NT2/D1 (cell line): ENCODE measurements around the gene CLEC16A.
A peak's percentile ranks its signal among the peaks of the same experiment; 100 is the strongest.

Source experiments
- DNase-seq: peaks from one replicate; pipeline ENCODE4 v3.0.0-alpha.2; 2011; ENCODE audit warnings: low read depth, low spot score
- H3K27me3 ChIP-seq: 2 replicates; pipeline ENCODE4 v1.6.0; 2011; ENCODE audit warnings: mild to moderate bottlenecking; ENCODE audit not compliant: insufficient read length, insufficient read depth
- H3K36me3 ChIP-seq: 2 replicates; pipeline ENCODE4 v1.6.1; 2011; ENCODE audit warnings: mild to moderate bottlenecking, low read length, mixed read lengths; ENCODE audit not compliant: insufficient read depth, insufficient read length
- H3K4me1 ChIP-seq: 2 replicates; pipeline ENCODE4 v1.5.1; 2011; ENCODE audit not compliant: insufficient read depth, insufficient read length
- H3K4me3 ChIP-seq: 2 replicates; pipeline ENCODE4 v1.5.1; 2011; ENCODE audit warnings: low read depth; ENCODE audit not compliant: insufficient read length
- H3K9ac ChIP-seq: 2 replicates; pipeline ENCODE4 v1.6.0; 2011; ENCODE audit warnings: low read depth; ENCODE audit not compliant: insufficient read length
- H3K9me3 ChIP-seq: 2 replicates; pipeline ENCODE4 v1.5.1; 2011; ENCODE audit warnings: mild to moderate bottlenecking, low read length; ENCODE audit not compliant: insufficient read depth
- SUZ12 ChIP-seq: IDR thresholded peaks from 2 replicates; pipeline ENCODE4 v1.6.1; 2011; ENCODE audit not compliant: insufficient read length, insufficient read depth; ENCODE audit errors: extremely low read depth
- YY1 ChIP-seq: IDR thresholded peaks from 2 replicates; pipeline ENCODE4 v1.6.1; 2011; ENCODE audit not compliant: insufficient read length, insufficient read depth
- ZNF274 ChIP-seq: IDR thresholded peaks from 2 replicates; pipeline ENCODE4 v1.6.1; 2011; ENCODE audit warnings: mild to moderate bottlenecking, low read depth, low read length

CLEC16A gene

GRCh38 chr16:10942352-10943063 lies 1.9 kb upstream of the CLEC16A start, which contains the start of gene DEXI:
Gene DEXI, minus strand, starts transcription at chr16:10942468. Its CDS starts 463 bp downstream, at chr16:10942005.
- DNase-seq, result peak; percentile 84
- Histone ChIP-seq H3K4me1 (peaks cover 14% of the 10 kb centered on the region), H3K27me3 (peaks cover 15% of the 10 kb centered on the region), H3K4me3 (peak within 1 kb of the TSS; percentile 56), H3K9ac (peak within 1 kb of the TSS; percentile 78), H3K36me3 (peaks cover 31% of the 10 kb centered on the region), H3K9me3 (no peaks in the 10 kb centered on the region)
- TF ChIP-seq ZNF274, result no peak
- TF ChIP-seq YY1, result no peak
- no peak for TF ChIP-seq SUZ12

- DNase-seq, result no peak
- H3K27me3 ChIP-seq, result peaks cover 15% of the 10 kb centered on the region
- H3K36me3 ChIP-seq, result peaks cover 27% of the 10 kb centered on the region
- H3K9me3 ChIP-seq, result no peaks in the 10 kb centered on the region
- peak overlapping the region; percentile 74 for H3K9ac ChIP-seq
- peak overlapping the region; percentile 44 for H3K4me3 ChIP-seq
- TF ChIP-seq SUZ12 (no peak), ZNF274 (no peak), YY1 (no peak)
- peaks cover 14% of the 10 kb centered on the region for H3K4me1 ChIP-seq
Measured at GRCh38 chr16:10943064-10943353, 1.4 kb upstream of the CLEC16A start.

DNA sequence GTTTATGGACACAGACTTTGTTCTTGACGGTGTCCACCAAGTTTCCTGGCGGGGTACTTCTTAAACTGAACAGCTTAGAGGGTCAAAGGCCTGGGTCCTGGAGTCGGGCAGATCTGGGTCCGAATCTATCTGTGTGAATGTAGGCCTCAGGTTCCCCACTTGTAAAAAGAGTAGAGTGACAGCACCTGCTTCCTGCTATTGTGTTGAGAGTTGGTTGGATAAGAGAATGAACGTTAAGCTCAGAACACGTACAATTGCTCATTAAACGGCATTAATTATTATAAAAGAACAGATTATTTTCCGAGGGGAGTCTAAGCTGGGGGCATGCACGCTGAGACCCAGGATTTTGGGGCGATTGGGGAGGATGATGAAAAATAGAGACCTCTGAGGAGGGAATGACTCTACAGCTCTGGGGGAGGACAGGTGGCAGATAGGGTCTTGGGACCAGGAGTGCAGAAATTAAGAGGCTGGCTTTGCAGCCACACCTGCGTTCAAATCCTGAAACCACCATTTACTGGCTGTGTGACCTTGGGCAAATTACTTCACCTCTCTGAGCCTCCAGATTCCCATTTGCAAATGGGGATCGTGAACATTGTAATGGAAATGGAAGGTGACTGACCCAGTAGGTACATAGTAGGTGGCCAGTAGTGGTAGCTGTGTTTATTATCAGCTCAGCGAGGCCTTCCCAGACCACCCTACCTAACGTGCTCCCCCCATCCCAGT lies 862 bp downstream of the CLEC16A start:
- Histone ChIP-seq H3K9me3 (no peaks in the 10 kb centered on the region), H3K4me3 (peak overlapping the region; percentile 78), H3K27me3 (peaks cover 15% of the 10 kb centered on the region), H3K36me3 (peaks cover 5% of the 10 kb centered on the region), H3K9ac (peak overlapping the region; percentile 76), H3K4me1 (peaks cover 22% of the 10 kb centered on the region)
- no peak for DNase-seq
- no peak for TF ChIP-seq ZNF274
- no peak for TF ChIP-seq YY1
- TF ChIP-seq SUZ12, result no peak

DNA sequence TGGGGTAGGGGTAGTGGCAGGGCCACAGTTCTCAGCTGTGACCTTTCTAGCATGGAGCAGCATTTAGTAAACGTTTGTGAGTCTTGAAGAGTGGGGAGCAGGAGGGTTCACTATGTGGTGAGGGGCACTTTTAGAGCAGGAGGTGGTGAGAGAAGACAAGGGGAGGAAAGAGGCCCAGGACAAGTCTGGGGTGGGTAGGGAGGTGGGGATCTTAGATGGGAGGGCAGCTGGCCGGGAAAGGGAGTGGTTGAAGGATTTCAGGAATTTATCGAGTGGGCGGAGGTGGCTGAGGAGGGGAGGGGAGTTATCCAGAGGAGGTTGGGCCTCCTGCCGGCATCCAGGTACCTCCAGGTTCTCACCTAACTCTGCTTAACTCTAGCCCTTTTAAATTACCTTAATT lies 1.9 kb downstream of the CLEC16A start:
- no peaks in the 10 kb centered on the region for H3K36me3 ChIP-seq
- peaks cover 13% of the 10 kb centered on the region for H3K27me3 ChIP-seq
- TF ChIP-seq YY1 (no peak), ZNF274 (no peak), SUZ12 (no peak)
- peaks cover 17% of the 10 kb centered on the region for H3K4me1 ChIP-seq
- H3K4me3 ChIP-seq, result no peak overlapping the region
- H3K9me3 ChIP-seq, result no peaks in the 10 kb centered on the region
- DNase-seq, result no peak
- H3K9ac ChIP-seq, result no peak overlapping the region

DNA sequence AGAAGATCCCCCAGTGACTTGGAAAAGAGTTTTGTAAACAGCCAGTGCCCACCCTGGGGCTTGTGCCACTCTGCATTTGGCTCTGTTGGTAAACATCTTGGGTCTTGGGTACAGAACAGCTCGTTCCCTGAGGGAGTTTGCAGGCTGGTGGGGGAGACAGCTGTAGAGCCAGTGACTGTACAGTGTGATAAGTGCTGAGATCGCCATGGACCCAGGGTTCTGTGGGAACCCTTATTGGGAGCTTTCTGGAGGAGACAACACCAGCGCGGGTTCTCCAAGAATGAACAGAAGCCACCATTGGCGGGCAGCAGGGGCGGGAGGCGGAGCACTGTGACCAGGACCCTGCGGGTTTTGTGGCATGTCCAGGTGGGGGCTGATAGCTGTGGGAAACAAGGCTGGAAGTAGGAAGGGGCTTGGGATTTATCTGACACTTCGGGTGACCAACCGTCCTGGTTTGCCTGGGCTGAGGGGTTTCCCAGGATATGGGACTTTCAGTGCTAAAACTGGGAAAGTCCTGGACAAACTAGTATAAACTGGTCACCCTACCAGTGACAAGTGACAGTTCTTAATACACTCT lies 2.9 kb downstream of the CLEC16A start:
- TF ChIP-seq ZNF274 (no peak), YY1 (no peak), SUZ12 (no peak)
- peaks cover 17% of the 10 kb centered on the region for H3K4me1 ChIP-seq

DNA sequence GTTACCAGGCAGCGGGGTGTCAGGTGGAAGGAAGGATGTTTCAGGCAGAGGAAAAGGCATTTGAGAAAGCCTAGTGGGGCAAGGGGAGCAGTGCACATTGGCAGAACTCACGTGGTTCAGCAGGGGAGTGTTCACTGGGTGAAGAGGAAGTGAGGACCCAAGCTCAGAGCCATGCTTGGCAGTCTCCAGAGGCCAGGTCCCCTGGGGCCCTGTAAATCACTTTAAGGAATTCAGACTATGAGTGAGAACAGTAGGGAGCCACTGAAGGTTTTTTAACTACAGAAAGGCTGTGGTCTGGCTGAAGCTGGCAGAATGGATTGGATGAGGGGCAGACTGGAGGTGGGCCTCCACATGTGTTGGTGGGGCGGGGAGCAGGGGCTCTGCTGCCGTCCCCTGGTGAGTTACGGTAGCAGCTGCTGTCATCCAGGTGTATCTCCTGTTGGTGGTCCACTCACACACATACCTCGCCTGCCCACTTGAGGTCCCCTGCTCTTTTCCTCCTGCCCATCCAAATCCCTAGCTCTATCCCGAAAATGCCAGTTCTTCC lies 5.1 kb downstream of the CLEC16A start:
- Histone ChIP-seq H3K9me3 (no peaks in the 10 kb centered on the region), H3K4me3 (no peak overlapping the region), H3K9ac (no peak overlapping the region), H3K27me3 (no peaks in the 10 kb centered on the region), H3K4me1 (peaks cover 19% of the 10 kb centered on the region), H3K36me3 (no peaks in the 10 kb centered on the region)
- TF ChIP-seq YY1 (no peak), SUZ12 (no peak), ZNF274 (no peak)
- peak; percentile 48 for DNase-seq

More for the DNA sequence above, 2.9 kb downstream of the CLEC16A start:
- peaks cover 11% of the 10 kb centered on the region for H3K27me3 ChIP-seq
- no peak overlapping the region for H3K4me3 ChIP-seq
- H3K36me3 ChIP-seq, result no peaks in the 10 kb centered on the region
- no peaks in the 10 kb centered on the region for H3K9me3 ChIP-seq
- no peak overlapping the region for H3K9ac ChIP-seq
- no peak for DNase-seq

DNA sequence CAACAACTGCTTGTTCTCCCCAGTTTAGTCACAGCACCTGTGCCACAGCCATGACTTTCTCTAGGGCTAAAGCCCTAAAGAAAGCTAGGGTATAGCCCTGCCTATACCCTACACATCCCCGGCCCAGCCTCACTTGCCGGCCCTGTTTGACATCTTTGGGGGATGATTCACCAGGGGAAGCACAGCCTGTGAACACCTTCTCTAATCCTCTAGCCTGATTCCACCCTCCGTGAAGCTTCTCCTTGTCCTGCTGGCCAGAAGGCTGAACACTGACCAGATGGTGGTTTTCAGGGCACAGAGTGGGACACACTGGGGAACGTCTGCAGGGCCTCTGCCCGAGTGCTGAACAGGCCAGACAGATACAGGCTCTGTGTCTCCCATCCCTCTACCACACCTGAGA lies 6.0 kb downstream of the CLEC16A start:
- Histone ChIP-seq H3K36me3 (no peaks in the 10 kb centered on the region), H3K9me3 (no peaks in the 10 kb centered on the region), H3K4me1 (peaks cover 18% of the 10 kb centered on the region)

More for the DNA sequence above, 6.0 kb downstream of the CLEC16A start:
- no peak for TF ChIP-seq ZNF274
- no peak for TF ChIP-seq YY1
- TF ChIP-seq SUZ12, result no peak
- Histone ChIP-seq H3K4me3 (no peak overlapping the region), H3K9ac (peak overlapping the region; percentile 17), H3K27me3 (no peaks in the 10 kb centered on the region)
- no peak for DNase-seq
